HepG2 (cell line): ENCODE data around the gene AP1M1.

Source experiments
- JUN ChIP-seq: sonication (generic); formaldehyde crosslinking; IDR thresholded peaks from 2 replicates; pipeline ENCODE4 v1.4.0; 2020; ENCODE audit warnings: mild to moderate bottlenecking, missing genetic modification reagents
- ZBTB44 ChIP-seq: sonication (generic); formaldehyde crosslinking; IDR thresholded peaks from 2 replicates; pipeline ENCODE4 v1.4.0; 2020; ENCODE audit warnings: missing genetic modification reagents

- TF ChIP-seq ZBTB44 (CRISPR knock-in tag) (no peak), JUN (no peak)
Measured at GRCh38 chr19:16254851-16255408, 57.2 kb downstream of the AP1M1 start.
